Fibroblast of lung (primary cell): ENCODE data around the gene RAB31. TPM values are rescaled to one million over a fixed set of nuclear protein-coding genes. Genes with fewer than 3 reads are reported as not detected.

Experiments
- DNase-seq, 2 donors: peaks; one replicate each; pipeline versions ENCODE4 v3.0.0 to v3.0.0-alpha.2; 2010; ENCODE audit warnings: low read depth in 2 of 2
- H2AFZ ChIP-seq: 2 replicates; pipeline ENCODE4 v1.5.1; 2012; ENCODE audit warnings: low read length, control low read depth, inconsistent platforms
- H3K27ac ChIP-seq: 2 replicates; pipeline ENCODE4 v1.5.1; 2011; ENCODE audit warnings: low read length, control low read depth; ENCODE audit not compliant: insufficient read depth
- H3K27me3 ChIP-seq: 2 replicates; pipeline ENCODE4 v1.5.1; 2011; ENCODE audit warnings: mild to moderate bottlenecking, low read length; ENCODE audit not compliant: control insufficient read depth, insufficient read depth
- H3K36me3 ChIP-seq: 2 replicates; pipeline ENCODE4 v1.5.1; 2011; ENCODE audit warnings: low read length; ENCODE audit not compliant: control insufficient read depth, insufficient read depth
- H3K4me1 ChIP-seq: 2 replicates; pipeline ENCODE4 v1.5.1; 2011; ENCODE audit warnings: low read length; ENCODE audit not compliant: control insufficient read depth, insufficient read depth; ENCODE audit errors: extremely low read depth
- H3K4me2 ChIP-seq: 2 replicates; pipeline ENCODE4 v1.5.1; 2011; ENCODE audit warnings: low read length, control low read depth; ENCODE audit not compliant: insufficient read depth; ENCODE audit errors: extremely low read depth
- H3K4me3 ChIP-seq, 4 experiments: fragments of 200-600 bp in 1 of 4; sonication (generic) in 1 of 4; replicated peaks in 1 of 4; 2 replicates each; pipeline ENCODE4 v1.5.1; 2011 to 2016; ENCODE audit warnings: low read length in 4 of 4, low read depth in 3 of 4, mild to moderate bottlenecking in 3 of 4, control low read depth in 2 of 4, inconsistent platforms in 1 of 4, mixed read lengths in 1 of 4; ENCODE audit not compliant: insufficient read depth in 1 of 4; ENCODE audit errors: control extremely low read depth in 1 of 4
- H3K79me2 ChIP-seq: 2 replicates; pipeline ENCODE4 v1.5.1; 2012; ENCODE audit warnings: mild to moderate bottlenecking, low read length, inconsistent platforms; ENCODE audit not compliant: control insufficient read depth, insufficient read depth
- H3K9ac ChIP-seq: 2 replicates; pipeline ENCODE4 v1.5.1; 2011; ENCODE audit warnings: mild to moderate bottlenecking, low read length, control low read depth; ENCODE audit not compliant: insufficient read depth
- H3K9me3 ChIP-seq: 2 replicates; pipeline ENCODE4 v1.5.1; 2012; ENCODE audit warnings: low read depth, low read length; ENCODE audit not compliant: control insufficient read depth, insufficient read depth
- H4K20me1 ChIP-seq: 2 replicates; pipeline ENCODE4 v1.5.1; 2011; ENCODE audit warnings: low read length; ENCODE audit not compliant: control insufficient read depth, insufficient read depth; ENCODE audit errors: extremely low read depth
- CTCF ChIP-seq, 2 donors: IDR thresholded peaks in 1 of 2; conservative IDR thresholded peaks in 1 of 2; 1 replicate in 1 of 2; 2 replicates in 1 of 2; pipeline ENCODE4 v1.5.1; 2011 to 2012; ENCODE audit warnings: low read length in 2 of 2, control low read depth in 1 of 2, inconsistent platforms in 1 of 2, low read depth in 1 of 2, mild to moderate bottlenecking in 1 of 2
- EZH2 ChIP-seq: IDR thresholded peaks from 2 replicates; pipeline ENCODE4 v1.5.1; 2012; ENCODE audit warnings: low read length, control low read depth, mild to moderate bottlenecking; ENCODE audit errors: missing control alignments
- polyA plus RNA-seq, 2 donors: library from polyadenylated mRNA; depleted of rRNA in 1 of 2; stranded (reverse) in 1 of 2; unstranded in 1 of 2; fragments of >200 nt; gene quantifications; 2 replicates each; pipeline ENCODE4 v1.2.1, GENCODE V29; 2011 to 2012; ENCODE audit warnings: missing spikeins in 1 of 2
- total RNA-seq: library from RNA; depleted of rRNA; stranded (reverse); fragments of >200 nt; gene quantifications from 2 replicates; pipeline ENCODE4 v1.2.1, GENCODE V29; 2014

Gene RAB31
- total and polyA plus RNA-seq, 2 donors (not counting 1 experiment from before 2014, with no cell fraction given) = 29.6 to 47.1 TPM

GRCh38 chr18:9827211-9827792 is 119.2 kb downstream of the RAB31 start:
- no peak overlapping the region for H3K4me2 ChIP-seq

GRCh38 chr18:9827793-9828505 is 119.8 kb downstream of the RAB31 start:
- TF ChIP-seq CTCF (conservative IDR thresholded peaks at IDR 0.05 in 1 of 2, IDR thresholded peaks at IDR 0.05 in 1 of 2; ENCODE audit: low read depth in 1 of 2, low read length in 2 of 2) = no peak
- no peak for TF ChIP-seq EZH2
- no peak overlapping the region for H3K4me3 ChIP-seq
- no peaks in the 10 kb centered on the region for H4K20me1 ChIP-seq
- H3K9ac ChIP-seq = no peak overlapping the region
- no peak overlapping the region for H2AFZ ChIP-seq
- H3K4me2 ChIP-seq = peak overlapping the region; percentile 62
- no peaks in the 10 kb centered on the region for H3K36me3 ChIP-seq
- DNase-seq = peak; percentile 99
- no peaks in the 10 kb centered on the region for H3K27me3 ChIP-seq
- H3K9me3 ChIP-seq = no peaks in the 10 kb centered on the region
- no peaks in the 10 kb centered on the region for H3K79me2 ChIP-seq
- H3K27ac ChIP-seq = peak overlapping the region; percentile 66
- H3K4me1 ChIP-seq = peaks cover 36% of the 10 kb centered on the region

More at GRCh38 chr18:9827211-9827792, 119.2 kb downstream of the RAB31 start:
- Histone ChIP-seq H3K4me1 (peaks cover 36% of the 10 kb centered on the region), H3K27ac (peak overlapping the region; percentile 66), H3K9me3 (no peaks in the 10 kb centered on the region), H3K4me3 (no peak overlapping the region), H2AFZ (no peak overlapping the region), H3K27me3 (no peaks in the 10 kb centered on the region), H4K20me1 (no peaks in the 10 kb centered on the region), H3K9ac (no peak overlapping the region), H3K79me2 (no peaks in the 10 kb centered on the region), H3K36me3 (no peaks in the 10 kb centered on the region)
- DNase-seq = no peak
- no peak for TF ChIP-seq EZH2
- TF ChIP-seq CTCF (conservative IDR thresholded peaks at IDR 0.05 in 1 of 2, IDR thresholded peaks at IDR 0.05 in 1 of 2; ENCODE audit: low read depth in 1 of 2, low read length in 2 of 2) = no peak

GRCh38 chr18:9828506-9829396 is 120.7 kb downstream of the RAB31 start:
- H3K27ac ChIP-seq = peak overlapping the region; percentile 66
- H3K79me2 ChIP-seq = no peaks in the 10 kb centered on the region
- no peaks in the 10 kb centered on the region for H3K9me3 ChIP-seq
- no peak overlapping the region for H3K4me3 ChIP-seq
- H3K27me3 ChIP-seq = no peaks in the 10 kb centered on the region
- DNase-seq = no peak
- H4K20me1 ChIP-seq = no peaks in the 10 kb centered on the region
- peak overlapping the region; percentile 5 for H3K4me2 ChIP-seq
- H2AFZ ChIP-seq = no peak overlapping the region
- peaks cover 33% of the 10 kb centered on the region for H3K4me1 ChIP-seq
- TF ChIP-seq EZH2 (no peak), CTCF (conservative IDR thresholded peaks at IDR 0.05 in 1 of 2, IDR thresholded peaks at IDR 0.05 in 1 of 2; ENCODE audit: low read depth in 1 of 2, low read length in 2 of 2) (no peak)
- H3K36me3 ChIP-seq = no peaks in the 10 kb centered on the region
- H3K9ac ChIP-seq = no peak overlapping the region
